H9 (cell line): Measurements from ENCODE around the gene ASPSCR1. TPM values are rescaled to one million over a fixed set of nuclear protein-coding genes. Genes with fewer than 3 reads are reported as not detected.
A peak's percentile ranks its signal among the peaks of the same experiment; 100 is the strongest.

Experiments used
- DNase-seq: peaks from one replicate; pipeline ENCODE4 v3.0.0-alpha.2; 2017
- H2AFZ ChIP-seq: one replicate; pipeline ENCODE4 v1.6.1; 2013; ENCODE audit warnings: mild to moderate bottlenecking, low read length, control low read depth, moderate library complexity
- H2AK5ac ChIP-seq: 2 replicates; pipeline ENCODE4 v1.6.1; 2013; ENCODE audit warnings: low read length, control low read depth, mixed read lengths; ENCODE audit not compliant: insufficient read length
- H2BK120ac ChIP-seq: one replicate; pipeline ENCODE4 v1.6.1; 2013; ENCODE audit warnings: low read depth, mild to moderate bottlenecking, low read length, control low read depth, inconsistent platforms; ENCODE audit not compliant: poor library complexity, severe bottlenecking
- H2BK12ac ChIP-seq: 2 replicates; pipeline ENCODE4 v1.6.1; 2013; ENCODE audit warnings: low read length, control low read depth, mixed read lengths, low read depth; ENCODE audit not compliant: insufficient read length
- H2BK15ac ChIP-seq: 2 replicates; pipeline ENCODE4 v1.6.1; 2013; ENCODE audit warnings: low read depth, low read length, control low read depth
- H2BK20ac ChIP-seq: one replicate; pipeline ENCODE4 v1.6.1; 2013; ENCODE audit warnings: low read depth, mild to moderate bottlenecking, low read length, control low read depth, inconsistent platforms; ENCODE audit not compliant: poor library complexity, severe bottlenecking
- H2BK5ac ChIP-seq: 2 replicates; pipeline ENCODE4 v1.6.1; 2013; ENCODE audit warnings: low read length, control low read depth, mixed read lengths; ENCODE audit not compliant: insufficient read length
- H3K14ac ChIP-seq: 2 replicates; pipeline ENCODE4 v1.6.1; 2013; ENCODE audit warnings: low read length, control low read depth; ENCODE audit not compliant: insufficient read depth
- H3K18ac ChIP-seq: 2 replicates; pipeline ENCODE4 v1.6.1; 2013; ENCODE audit warnings: low read depth, mild to moderate bottlenecking, mixed read lengths, low read length, control low read depth; ENCODE audit not compliant: insufficient read length
- H3K23ac ChIP-seq: 2 replicates; pipeline ENCODE4 v1.6.1; 2013; ENCODE audit warnings: low read length, control low read depth, mixed read lengths, low read depth; ENCODE audit not compliant: insufficient read length
- H3K23me2 ChIP-seq: 2 replicates; pipeline ENCODE4 v1.6.1; 2013; ENCODE audit warnings: low read depth, mild to moderate bottlenecking, mixed read lengths, low read length, control low read depth; ENCODE audit not compliant: insufficient read length, poor library complexity, severe bottlenecking
- H3K27ac ChIP-seq: 2 replicates; pipeline ENCODE4 v1.5.1; 2013; ENCODE audit warnings: low read length, control low read depth, mixed read lengths, low read depth; ENCODE audit not compliant: insufficient read length
- H3K27me3 ChIP-seq: 2 replicates; pipeline ENCODE4 v1.6.1; 2013; ENCODE audit warnings: low read length, control low read depth, inconsistent platforms; ENCODE audit not compliant: insufficient read depth
- H3K4ac ChIP-seq: 2 replicates; pipeline ENCODE4 v1.6.1; 2013; ENCODE audit warnings: low read depth, mild to moderate bottlenecking, control low read depth, inconsistent platforms, low read length, moderate library complexity
- H3K4me1 ChIP-seq: 2 replicates; pipeline ENCODE4 v1.6.1; 2013; ENCODE audit warnings: low read length, control low read depth, inconsistent platforms; ENCODE audit not compliant: insufficient read depth
- H3K4me2 ChIP-seq: 2 replicates; pipeline ENCODE4 v1.6.1; 2013; ENCODE audit warnings: low read length, control low read depth, mixed read lengths; ENCODE audit not compliant: insufficient read length, insufficient read depth
- H3K56ac ChIP-seq: 2 replicates; pipeline ENCODE4 v1.6.1; 2013; ENCODE audit warnings: low read depth, mild to moderate bottlenecking, mixed read lengths, low read length, control low read depth; ENCODE audit not compliant: insufficient read length
- H3K79me1 ChIP-seq: 2 replicates; pipeline ENCODE4 v1.6.1; 2013; ENCODE audit warnings: low read depth, mild to moderate bottlenecking, moderate library complexity, low read length, control low read depth, inconsistent platforms; ENCODE audit not compliant: insufficient read depth, poor library complexity, severe bottlenecking
- H3K79me2 ChIP-seq: 2 replicates; pipeline ENCODE4 v1.6.1; 2013; ENCODE audit warnings: low read length, control low read depth, inconsistent platforms; ENCODE audit not compliant: insufficient read depth
- H3K9ac ChIP-seq: 2 replicates; pipeline ENCODE4 v1.6.1; 2013; ENCODE audit warnings: low read length, control low read depth, mixed read lengths; ENCODE audit not compliant: insufficient read length; ENCODE audit errors: extremely low read depth
- H3K9me3 ChIP-seq: one replicate; pipeline ENCODE4 v1.6.1; 2013; ENCODE audit warnings: low read depth, low read length, inconsistent platforms; ENCODE audit not compliant: control insufficient read depth
- H3T11ph ChIP-seq: one replicate; pipeline ENCODE4 v1.6.1; 2013; ENCODE audit warnings: mild to moderate bottlenecking, low read length, control low read depth, inconsistent platforms
- H4K20me1 ChIP-seq: one replicate; pipeline ENCODE4 v1.6.1; 2013; ENCODE audit not compliant: control insufficient read depth, insufficient read length, insufficient read depth
- H4K5ac ChIP-seq: 2 replicates; pipeline ENCODE4 v1.6.1; 2013; ENCODE audit warnings: low read depth, mild to moderate bottlenecking, mixed read lengths, low read length, control low read depth; ENCODE audit not compliant: insufficient read length
- H4K8ac ChIP-seq: replicated peaks from 2 replicates; pipeline ENCODE4 v1.6.1; 2013; ENCODE audit warnings: low read length, control low read depth, mixed read lengths, low read depth; ENCODE audit not compliant: insufficient read length
- H4K91ac ChIP-seq: 2 replicates; pipeline ENCODE4 v1.6.1; 2013; ENCODE audit warnings: low read depth, mild to moderate bottlenecking, moderate library complexity, mixed read lengths, low read length, control low read depth; ENCODE audit not compliant: insufficient read length
- H3K27ac Mint-ChIP-seq, 3 experiments: 2 replicates in 2 of 3; 3 replicates in 1 of 3; pipeline ENCODE4 v1.8.0; 2020 to 2021; ENCODE audit warnings: mixed read lengths in 3 of 3, mild to moderate bottlenecking in 1 of 3, moderate library complexity in 1 of 3
- H3K27me3 Mint-ChIP-seq: 2 replicates; pipeline ENCODE4 v1.8.0; 2021; ENCODE audit warnings: low read depth, mild to moderate bottlenecking, moderate library complexity, mixed read lengths
- H3K36me3 Mint-ChIP-seq, 3 experiments: 2 replicates in 2 of 3; 3 replicates in 1 of 3; pipeline ENCODE4 v1.8.0; 2020 to 2021; ENCODE audit warnings: low read depth in 3 of 3, mixed read lengths in 3 of 3; ENCODE audit not compliant: insufficient read depth in 1 of 3
- H3K4me1 Mint-ChIP-seq, 2 experiments: 2 replicates each; pipeline ENCODE4 v1.8.0; 2020; ENCODE audit warnings: mixed read lengths in 2 of 2
- H3K4me3 Mint-ChIP-seq, 2 experiments: 2 replicates in 1 of 2; 3 replicates in 1 of 2; pipeline ENCODE4 v1.8.0; 2020 to 2021; ENCODE audit warnings: mild to moderate bottlenecking in 2 of 2, mixed read lengths in 2 of 2, moderate library complexity in 1 of 2
- H3K9me3 Mint-ChIP-seq, 2 experiments: 2 replicates in 1 of 2; 3 replicates in 1 of 2; pipeline ENCODE4 v1.8.0; 2020; ENCODE audit warnings: mild to moderate bottlenecking in 2 of 2, mixed read lengths in 2 of 2, moderate library complexity in 1 of 2
- WGBS: extraction: QIAGEN DNeasy Blood & Tissue Kit; methylation state at CpG from one replicate; pipeline ENCODE4 v1.1.7; 2013; ENCODE audit warnings: missing lambda C conversion rate, low lambda C conversion rate, mixed read lengths; ENCODE audit not compliant: insufficient read length; ENCODE audit errors: extremely low coverage; 5-methylcytosine and 5-hydroxymethylcytosine counted together
- total RNA-seq: library from RNA; stranded (reverse); gene quantifications from 2 replicates; pipeline ENCODE4 v1.2.1, GENCODE V29; 2021
- TF ChIP-seq, protein P1 (sequence below): fragments of 200-600 bp; sonication (generic); conservative IDR thresholded peaks from 3 replicates; pipeline ENCODE4 v1.8.0; 2021; ENCODE audit warnings: antibody characterized with exemption, mild to moderate bottlenecking

Gene ASPSCR1
- total RNA-seq, 1 experiment from 2014 or later = 50.9 TPM

GRCh38 chr17:82052638-82053059, 75.2 kb downstream of the ASPSCR1 start:
- peaks cover 3% of the 10 kb centered on the region for H4K20me1 ChIP-seq
- no peaks in the 10 kb centered on the region; the same call in 1 of the 2 replicates for H3K27me3 Mint-ChIP-seq
- peaks cover 6 to 42% (median 39%) of the 10 kb centered on the region in 3 experiments; a peak in 6 of 7 replicates for H3K36me3 Mint-ChIP-seq
- H3K27ac Mint-ChIP-seq = no peak overlapping the region; a peak in 1 of 7 replicates
- no peaks in the 10 kb centered on the region for H3K4me1 ChIP-seq
- no peak overlapping the region for H2BK15ac ChIP-seq
- DNase-seq = no peak
- H3K79me1 ChIP-seq = peaks cover 2% of the 10 kb centered on the region
- H3K23me2 ChIP-seq = no peaks in the 10 kb centered on the region
- H3K79me2 ChIP-seq = no peaks in the 10 kb centered on the region
- no peak overlapping the region for H3K56ac ChIP-seq
- no peak overlapping the region for H3K18ac ChIP-seq
- H3K9me3 Mint-ChIP-seq = no peaks in the 10 kb centered on the region
- WGBS = no CpG with 5 or more reads among the region's 19 CpGs
- H3K27ac ChIP-seq = no peak overlapping the region
- H3K4me3 Mint-ChIP-seq = peak overlapping the region; percentile 83 to 89
- H3K4ac ChIP-seq = no peak overlapping the region
- H2BK20ac ChIP-seq = no peak overlapping the region
- H3K27me3 ChIP-seq = no peaks in the 10 kb centered on the region
- peak overlapping the region; percentile 72 for H3K4me2 ChIP-seq
- TF ChIP-seq, protein P1, sequence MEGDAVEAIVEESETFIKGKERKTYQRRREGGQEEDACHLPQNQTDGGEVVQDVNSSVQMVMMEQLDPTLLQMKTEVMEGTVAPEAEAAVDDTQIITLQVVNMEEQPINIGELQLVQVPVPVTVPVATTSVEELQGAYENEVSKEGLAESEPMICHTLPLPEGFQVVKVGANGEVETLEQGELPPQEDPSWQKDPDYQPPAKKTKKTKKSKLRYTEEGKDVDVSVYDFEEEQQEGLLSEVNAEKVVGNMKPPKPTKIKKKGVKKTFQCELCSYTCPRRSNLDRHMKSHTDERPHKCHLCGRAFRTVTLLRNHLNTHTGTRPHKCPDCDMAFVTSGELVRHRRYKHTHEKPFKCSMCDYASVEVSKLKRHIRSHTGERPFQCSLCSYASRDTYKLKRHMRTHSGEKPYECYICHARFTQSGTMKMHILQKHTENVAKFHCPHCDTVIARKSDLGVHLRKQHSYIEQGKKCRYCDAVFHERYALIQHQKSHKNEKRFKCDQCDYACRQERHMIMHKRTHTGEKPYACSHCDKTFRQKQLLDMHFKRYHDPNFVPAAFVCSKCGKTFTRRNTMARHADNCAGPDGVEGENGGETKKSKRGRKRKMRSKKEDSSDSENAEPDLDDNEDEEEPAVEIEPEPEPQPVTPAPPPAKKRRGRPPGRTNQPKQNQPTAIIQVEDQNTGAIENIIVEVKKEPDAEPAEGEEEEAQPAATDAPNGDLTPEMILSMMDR = no peak
- H4K8ac ChIP-seq = no peak overlapping the region
- H4K5ac ChIP-seq = no peak overlapping the region
- H4K91ac ChIP-seq = no peak overlapping the region
- no peak overlapping the region for H3T11ph ChIP-seq
- H2BK12ac ChIP-seq = no peak overlapping the region
- no peak overlapping the region for H2BK5ac ChIP-seq
- no peak overlapping the region for H2AFZ ChIP-seq
- H3K14ac ChIP-seq = no peak overlapping the region; the same call in 1 of the 2 replicates
- H3K23ac ChIP-seq = no peak overlapping the region
- H3K9me3 ChIP-seq = no peaks in the 10 kb centered on the region
- no peak overlapping the region for H2BK120ac ChIP-seq
- H2AK5ac ChIP-seq = no peak overlapping the region
- peaks cover 0 to 13% of the 10 kb centered on the region in 2 experiments; a peak in 2 of 4 replicates for H3K4me1 Mint-ChIP-seq
- H3K9ac ChIP-seq = no peak overlapping the region
